Nephron (organoid): ENCODE results near the gene VAV2.
A peak's percentile ranks its signal among the peaks of the same experiment; 100 is the strongest.
"Not testable (repeated sequence)": the region's sequence is repeated elsewhere in the genome, so short reads cannot be mapped to it uniquely, and the experiment has no call there.

ENCODE experiments used
- H3K27ac Mint-ChIP-seq, 3 experiments: 2 replicates each; pipeline ENCODE4 v1.8.0; 2020; ENCODE audit warnings: mixed read lengths in 3 of 3, mild to moderate bottlenecking in 2 of 3, moderate library complexity in 1 of 3
- H3K27me3 Mint-ChIP-seq: 2 replicates; pipeline ENCODE4 v1.8.0; 2021; ENCODE audit warnings: low read depth, mild to moderate bottlenecking, moderate library complexity, mixed read lengths
- H3K36me3 Mint-ChIP-seq: 2 replicates; pipeline ENCODE4 v1.8.0; 2020; ENCODE audit warnings: low read depth, mixed read lengths
- H3K4me1 Mint-ChIP-seq: 2 replicates; pipeline ENCODE4 v1.8.0; 2020; ENCODE audit warnings: mixed read lengths
- H3K4me3 Mint-ChIP-seq, 3 experiments: 2 replicates each; pipeline ENCODE4 v1.8.0; 2020; ENCODE audit warnings: mild to moderate bottlenecking in 3 of 3, mixed read lengths in 3 of 3, moderate library complexity in 2 of 3
- H3K9me3 Mint-ChIP-seq: 2 replicates; pipeline ENCODE4 v1.8.0; 2020; ENCODE audit warnings: mixed read lengths
- TF ChIP-seq, protein P1 (sequence below), 3 experiments: fragments of 200-600 bp; sonication (generic); IDR thresholded peaks; one replicate each; pipeline ENCODE4 v1.5.0; 2021; ENCODE audit warnings: antibody characterized with exemption in 3 of 3; ENCODE audit not compliant: unreplicated experiment in 3 of 3

VAV2 gene

DNA sequence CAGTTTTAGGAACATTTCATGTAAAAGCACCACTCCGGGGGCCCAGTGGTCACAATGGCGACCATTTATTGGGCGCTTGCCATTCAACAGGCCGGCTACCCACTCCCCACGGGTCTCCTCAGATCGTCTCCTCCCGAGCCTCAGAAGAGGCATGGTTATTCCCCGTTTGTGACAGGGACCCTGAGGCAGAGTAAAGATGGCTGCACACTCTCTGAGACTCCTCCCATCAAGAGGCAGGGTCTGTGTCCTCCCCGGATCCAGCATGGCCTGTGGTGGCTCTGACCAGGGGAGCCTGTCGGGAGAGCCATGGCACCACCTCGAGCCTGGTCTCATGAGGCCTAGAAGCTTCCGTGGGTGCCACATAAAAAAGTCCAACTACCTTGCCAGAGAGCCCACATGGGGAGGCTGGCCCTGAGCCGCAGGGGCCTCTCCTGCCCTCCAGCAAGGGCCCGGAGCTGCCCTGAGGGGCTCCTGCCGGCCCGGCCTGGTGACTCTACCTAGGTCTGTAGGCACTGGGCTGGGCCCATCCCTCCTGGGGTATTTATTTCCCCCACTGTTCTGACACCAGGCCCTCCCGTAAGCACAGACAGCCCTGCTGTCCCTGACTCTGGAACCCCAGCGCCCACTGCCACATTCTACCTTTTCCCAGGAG is 90.8 kb downstream of the VAV2 start:
- H3K4me1 Mint-ChIP-seq, result peaks cover 23% of the 10 kb centered on the region

DNA sequence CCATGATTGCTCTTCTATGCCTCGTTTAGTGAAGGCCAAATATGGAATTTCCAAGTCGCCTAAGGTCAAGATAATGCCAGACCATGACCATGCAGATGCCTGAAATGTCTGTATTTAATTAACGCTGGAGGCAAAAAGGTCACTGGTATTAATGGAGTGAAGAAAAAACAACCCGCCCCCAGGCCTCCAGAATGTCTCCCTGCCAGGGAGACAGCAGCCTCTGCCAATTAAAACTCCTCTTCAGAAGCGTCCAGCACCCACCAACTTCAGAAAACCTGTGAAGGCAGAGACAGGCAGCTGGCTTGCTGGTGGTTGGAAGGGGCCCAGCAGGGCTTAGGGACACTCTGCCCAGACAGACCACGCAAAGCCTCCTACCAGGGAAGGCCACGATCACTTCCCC is 94.4 kb downstream of the VAV2 start:
- peak overlapping the region; percentile 74 to 95 (median 86) for H3K27ac Mint-ChIP-seq
- peaks cover 24% of the 10 kb centered on the region for H3K4me1 Mint-ChIP-seq

More for the DNA sequence above, 90.8 kb downstream of the VAV2 start:
- Mint-ChIP-seq H3K27ac (no peak overlapping the region), H3K4me3 (no peak overlapping the region), H3K27me3 (peaks cover 4% of the 10 kb centered on the region), H3K9me3 (no peaks in the 10 kb centered on the region), H3K36me3 (no peaks in the 10 kb centered on the region)
- TF ChIP-seq, protein P1, sequence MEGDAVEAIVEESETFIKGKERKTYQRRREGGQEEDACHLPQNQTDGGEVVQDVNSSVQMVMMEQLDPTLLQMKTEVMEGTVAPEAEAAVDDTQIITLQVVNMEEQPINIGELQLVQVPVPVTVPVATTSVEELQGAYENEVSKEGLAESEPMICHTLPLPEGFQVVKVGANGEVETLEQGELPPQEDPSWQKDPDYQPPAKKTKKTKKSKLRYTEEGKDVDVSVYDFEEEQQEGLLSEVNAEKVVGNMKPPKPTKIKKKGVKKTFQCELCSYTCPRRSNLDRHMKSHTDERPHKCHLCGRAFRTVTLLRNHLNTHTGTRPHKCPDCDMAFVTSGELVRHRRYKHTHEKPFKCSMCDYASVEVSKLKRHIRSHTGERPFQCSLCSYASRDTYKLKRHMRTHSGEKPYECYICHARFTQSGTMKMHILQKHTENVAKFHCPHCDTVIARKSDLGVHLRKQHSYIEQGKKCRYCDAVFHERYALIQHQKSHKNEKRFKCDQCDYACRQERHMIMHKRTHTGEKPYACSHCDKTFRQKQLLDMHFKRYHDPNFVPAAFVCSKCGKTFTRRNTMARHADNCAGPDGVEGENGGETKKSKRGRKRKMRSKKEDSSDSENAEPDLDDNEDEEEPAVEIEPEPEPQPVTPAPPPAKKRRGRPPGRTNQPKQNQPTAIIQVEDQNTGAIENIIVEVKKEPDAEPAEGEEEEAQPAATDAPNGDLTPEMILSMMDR (IDR thresholded peaks at IDR 0.05; ENCODE audit: unreplicated experiment in 3 of 3), result no peak

DNA sequence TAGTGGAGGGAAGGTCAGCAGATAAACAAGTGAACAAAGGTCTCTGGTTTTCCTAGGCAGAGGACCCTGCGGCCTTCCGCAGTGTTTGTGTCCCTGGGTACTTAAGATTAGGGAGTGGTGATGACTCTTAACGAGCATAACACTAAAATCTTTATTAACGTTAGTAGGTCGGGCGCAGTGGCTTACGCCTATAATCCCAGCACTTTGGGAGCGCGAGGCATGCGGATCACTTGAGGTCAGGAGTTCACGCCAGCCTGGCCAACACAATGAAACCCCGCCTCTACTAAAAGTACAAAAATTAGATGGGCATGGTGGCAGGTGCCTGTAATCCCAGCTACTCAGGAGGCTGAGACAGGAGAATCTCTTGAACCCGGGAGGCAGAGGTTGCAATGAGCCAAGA is 96.1 kb downstream of the VAV2 start:
- not testable (repeated sequence) for H3K27ac Mint-ChIP-seq, H3K9me3 Mint-ChIP-seq, H3K27me3 Mint-ChIP-seq, H3K36me3 Mint-ChIP-seq, H3K4me3 Mint-ChIP-seq
- H3K4me1 Mint-ChIP-seq, result peaks cover 31% of the 10 kb centered on the region

More for the DNA sequence above, 94.4 kb downstream of the VAV2 start:
- no peaks in the 10 kb centered on the region for H3K36me3 Mint-ChIP-seq
- H3K9me3 Mint-ChIP-seq, result no peaks in the 10 kb centered on the region
- H3K4me3 Mint-ChIP-seq, result peak overlapping the region in 2 of 3 experiments; percentile 47 to 52
- H3K27me3 Mint-ChIP-seq, result peaks cover 4% of the 10 kb centered on the region
- TF ChIP-seq, protein P1 (IDR thresholded peaks at IDR 0.05; ENCODE audit: unreplicated experiment in 3 of 3), result no peak

- Mint-ChIP-seq H3K4me1 (peaks cover 36% of the 10 kb centered on the region), H3K4me3 (no peak overlapping the region), H3K36me3 (peaks cover 5% of the 10 kb centered on the region), H3K9me3 (no peaks in the 10 kb centered on the region), H3K27ac (peak overlapping the region in 1 of 3 experiments; percentile 67), H3K27me3 (peaks cover 4% of the 10 kb centered on the region)
- TF ChIP-seq, protein P1 (IDR thresholded peaks at IDR 0.05; ENCODE audit: unreplicated experiment in 3 of 3), result no peak
Observed at GRCh38 chr9:133895335-133895734, 96.8 kb downstream of the VAV2 start.

GRCh38 chr9:133894377-133895321 is 97.5 kb downstream of the VAV2 start:
- H3K27ac Mint-ChIP-seq, result peak overlapping the region in 1 of 3 experiments; percentile 67
- TF ChIP-seq, protein P1 (IDR thresholded peaks at IDR 0.05; ENCODE audit: unreplicated experiment in 3 of 3), result no peak
- H3K36me3 Mint-ChIP-seq, result peaks cover 5% of the 10 kb centered on the region
- H3K9me3 Mint-ChIP-seq, result no peaks in the 10 kb centered on the region
- peaks cover 36% of the 10 kb centered on the region for H3K4me1 Mint-ChIP-seq
- peaks cover 4% of the 10 kb centered on the region for H3K27me3 Mint-ChIP-seq
- H3K4me3 Mint-ChIP-seq, result no peak overlapping the region

GRCh38 chr9:133893191-133893994 is 98.7 kb downstream of the VAV2 start:
- TF ChIP-seq, protein P1 (IDR thresholded peaks at IDR 0.05; ENCODE audit: unreplicated experiment in 3 of 3), result no peak
- Mint-ChIP-seq H3K4me1 (peaks cover 44% of the 10 kb centered on the region), H3K4me3 (peak overlapping the region in 1 of 3 experiments; percentile 21), H3K27me3 (peaks cover 4% of the 10 kb centered on the region), H3K36me3 (peaks cover 5% of the 10 kb centered on the region), H3K27ac (peak overlapping the region in 2 of 3 experiments; percentile 78 to 88), H3K9me3 (no peaks in the 10 kb centered on the region)
